ENCODE results near the gene OSBPL5. TPM values are rescaled to one million over a fixed set of nuclear protein-coding genes. Genes with fewer than 3 reads are reported as not detected.

OSBPL5 gene
- total and polyA plus RNA-seq, 8 donors, result 8.6 to 127 (median 25.2) TPM

GRCh38 chr11:3145206-3145520 is 19.9 kb downstream of the OSBPL5 start:
- Histone ChIP-seq H3K27ac (no peak overlapping the region), H3K36me3 (peaks cover 0 to 8% (median 2%) of the 10 kb centered on the region in 4 donors), H3K27me3 (no peaks in the 10 kb centered on the region), H3K4me3 (no peak overlapping the region), H3K4me1 (peaks cover 0 to 56% (median 37%) of the 10 kb centered on the region in 4 donors), H3K9me3 (no peaks in the 10 kb centered on the region)
- intact Hi-C loops (cut with DNase I; ENCODE audit: low total_unique reads), result no loop called here
- DNase-seq, result no peak
- WGBS, 5 donors, result 72 to 75% (median 73%) methylated on average over 6 of the region's 6 CpGs
- TF ChIP-seq POLR2AphosphoS5 (IDR thresholded peaks at IDR 0.05) (no peak), CTCF (IDR thresholded peaks at IDR 0.05) (no peak), EP300 (IDR thresholded peaks at IDR 0.05) (no peak), POLR2A (IDR thresholded peaks at IDR 0.05) (no peak)

- WGBS, 5 donors, result 85 to 89% (median 87%) methylated on average over 26 to 32 of the region's 32 CpGs
- H3K27me3 ChIP-seq, result no peaks in the 10 kb centered on the region
- no peak for DNase-seq
- no peak overlapping the region for H3K27ac ChIP-seq
- H3K4me1 ChIP-seq, result peaks cover 0 to 56% (median 34%) of the 10 kb centered on the region in 4 donors
- H3K36me3 ChIP-seq, result peaks cover 0 to 8% (median 2%) of the 10 kb centered on the region in 4 donors
- TF ChIP-seq POLR2AphosphoS5 (IDR thresholded peaks at IDR 0.05), result no peak
- no peak for TF ChIP-seq CTCF (IDR thresholded peaks at IDR 0.05)
- no peak for TF ChIP-seq POLR2A (IDR thresholded peaks at IDR 0.05)
- no peak for TF ChIP-seq EP300 (IDR thresholded peaks at IDR 0.05)
- H3K4me3 ChIP-seq, result no peak overlapping the region
- H3K9me3 ChIP-seq, result no peaks in the 10 kb centered on the region
- intact Hi-C loops (cut with DNase I; ENCODE audit: low total_unique reads), result no loop called here
Observed at GRCh38 chr11:3144296-3145205, 20.6 kb downstream of the OSBPL5 start.

GRCh38 chr11:3143136-3143880 is 21.8 kb downstream of the OSBPL5 start:
- DNase-seq, result no peak
- H3K27me3 ChIP-seq, result no peaks in the 10 kb centered on the region
- H3K4me3 ChIP-seq, result no peak overlapping the region
- H3K9me3 ChIP-seq, result no peaks in the 10 kb centered on the region
- intact Hi-C loops (cut with DNase I; ENCODE audit: low total_unique reads), result no loop called here
- H3K4me1 ChIP-seq, result peaks cover 0 to 56% (median 30%) of the 10 kb centered on the region in 4 donors
- H3K36me3 ChIP-seq, result peaks cover 0 to 8% (median 2%) of the 10 kb centered on the region in 4 donors
- WGBS, 5 donors, result 84 to 89% (median 87%) methylated on average over 35 to 38 of the region's 38 CpGs
- TF ChIP-seq POLR2AphosphoS5 (IDR thresholded peaks at IDR 0.05), result no peak
- TF ChIP-seq CTCF (IDR thresholded peaks at IDR 0.05), result no peak
- TF ChIP-seq POLR2A (IDR thresholded peaks at IDR 0.05), result no peak
- TF ChIP-seq EP300 (IDR thresholded peaks at IDR 0.05), result no peak
- H3K27ac ChIP-seq, result no peak overlapping the region

- peaks cover 0 to 14% (median 2%) of the 10 kb centered on the region in 4 donors for H3K36me3 ChIP-seq
- no peaks in the 10 kb centered on the region for H3K27me3 ChIP-seq
- TF ChIP-seq CTCF (IDR thresholded peaks at IDR 0.05) (no peak), POLR2A (IDR thresholded peaks at IDR 0.05) (no peak), POLR2AphosphoS5 (IDR thresholded peaks at IDR 0.05) (no peak), EP300 (IDR thresholded peaks at IDR 0.05) (no peak)
- H3K27ac ChIP-seq, result no peak overlapping the region
- no peaks in the 10 kb centered on the region for H3K9me3 ChIP-seq
- intact Hi-C loops (cut with DNase I; ENCODE audit: low total_unique reads), result no loop called here
- 86 to 100% (median 97%) methylated on average over 1 to 4 of the region's 4 CpGs for WGBS, 5 donors
- H3K4me3 ChIP-seq, result no peak overlapping the region
- no peak for DNase-seq
- peaks cover 3 to 59% (median 26%) of the 10 kb centered on the region in 4 donors for H3K4me1 ChIP-seq
Observed at GRCh38 chr11:3140291-3140603, 24.9 kb downstream of the OSBPL5 start.

Data from stomach (tissue), 9 donors.